Embryonic facial prominence (tissue), 1 donor: ENCODE data around the gene ASPG.

Source experiments
- DNase-seq: peaks from one replicate; pipeline ENCODE4 v3.0.0-alpha.2; 2016; ENCODE audit errors: extremely low spot score

ASPG gene

GRCh38 chr14:104085032-104085888, at the start of gene ASPG:
ASPG (plus strand) TSS chr14:104085700; CDS start chr14:104085771, 71 bp downstream.
- no peak for DNase-seq

DNA sequence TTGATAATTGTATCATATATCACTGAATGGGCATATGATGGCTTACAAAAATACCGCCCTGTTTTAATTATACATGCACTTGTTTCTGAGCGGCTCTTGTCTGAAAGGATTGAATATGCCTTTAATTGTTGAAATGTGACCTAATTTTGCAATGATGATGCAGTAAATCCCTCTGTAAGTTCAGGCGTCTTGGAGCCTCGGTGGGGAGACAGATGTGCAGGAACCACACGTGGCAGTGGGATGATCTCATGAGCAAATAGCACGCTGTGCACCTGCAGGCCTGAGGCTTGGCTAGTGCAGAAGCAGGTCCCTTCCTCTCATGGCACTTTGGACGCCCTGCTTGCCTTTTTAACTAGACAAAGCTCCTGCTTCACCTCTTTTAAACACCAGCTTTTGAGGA, 49.3 kb upstream of the ASPG start:
- DNase-seq: no peak

GRCh38 chr14:104037074-104037473, 48.4 kb upstream of the ASPG start:
- no peak for DNase-seq

DNA sequence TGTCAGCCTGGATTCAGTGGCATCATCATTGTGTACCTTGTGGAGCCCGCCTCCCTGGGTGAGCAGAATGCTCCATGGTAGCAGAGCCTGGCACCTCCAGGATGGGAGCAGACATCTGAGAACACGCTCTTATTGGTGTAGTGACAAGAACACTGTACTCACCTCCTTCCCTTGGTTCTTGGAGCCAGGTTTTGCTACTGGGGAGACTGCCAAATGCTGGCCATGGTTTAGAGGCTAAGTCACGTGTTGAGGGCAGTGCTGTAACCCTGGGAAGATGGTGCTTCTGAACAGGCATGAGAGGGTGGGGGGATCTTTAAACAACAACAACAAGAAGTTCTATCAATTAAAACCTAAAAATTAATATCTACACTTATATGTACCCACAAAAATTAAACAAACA, 47.6 kb upstream of the ASPG start:
- no peak for DNase-seq

DNA sequence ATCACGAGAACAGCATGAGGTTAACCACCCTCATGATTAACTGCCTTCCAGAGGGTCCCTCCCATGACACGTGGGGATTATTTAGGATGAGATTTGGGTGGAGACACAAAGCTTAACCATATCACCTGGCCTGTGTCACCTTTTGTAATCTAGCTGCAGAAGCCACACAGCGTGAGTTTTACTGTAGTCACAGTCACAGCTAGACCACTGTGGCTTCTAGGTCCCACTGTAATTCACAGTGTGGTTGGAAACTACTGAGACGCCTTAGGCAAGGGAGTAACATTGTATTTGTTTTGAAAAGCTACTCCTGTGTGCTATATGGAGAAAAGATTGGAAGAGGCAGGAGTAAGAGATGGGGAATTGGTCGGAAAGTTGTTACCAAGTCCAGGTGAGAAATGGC, 46.3 kb upstream of the ASPG start:
- no peak for DNase-seq

GRCh38 chr14:104040539-104040938, 45.0 kb upstream of the ASPG start:
- no peak for DNase-seq

DNA sequence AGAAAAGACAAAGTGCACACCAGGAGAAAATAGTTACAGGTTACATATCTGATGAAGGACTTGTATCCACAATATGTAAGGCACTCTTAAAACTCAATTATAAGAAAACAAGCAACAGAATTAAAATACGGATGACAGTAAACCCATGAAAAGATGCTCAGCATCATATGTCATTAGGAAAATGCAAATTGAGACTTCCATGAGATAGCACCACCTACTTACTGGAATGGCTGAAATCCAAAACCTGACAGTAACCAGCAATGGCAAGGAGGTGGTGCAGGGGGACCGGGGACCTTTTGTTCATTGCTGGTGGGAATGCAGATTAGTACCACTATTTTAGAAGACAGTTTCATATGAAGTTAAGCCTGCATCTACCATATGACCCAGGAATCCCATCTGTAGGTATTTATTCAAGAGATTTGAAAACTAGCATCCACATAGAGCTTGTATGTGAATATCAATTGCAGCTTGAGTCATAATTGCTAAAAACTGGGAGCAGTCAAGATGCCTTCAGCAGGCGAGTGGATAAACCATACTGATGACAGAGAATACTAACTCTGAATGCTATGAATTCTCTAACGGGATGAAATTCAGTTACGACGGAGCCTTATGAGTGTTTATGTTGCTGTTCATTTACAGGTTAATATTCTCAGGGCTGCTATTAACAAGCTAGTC, 43.9 kb upstream of the ASPG start:
- no peak for DNase-seq

- DNase-seq: no peak
These were observed 41.5 kb upstream of the ASPG start for GRCh38 chr14:104044016-104044415.

DNA sequence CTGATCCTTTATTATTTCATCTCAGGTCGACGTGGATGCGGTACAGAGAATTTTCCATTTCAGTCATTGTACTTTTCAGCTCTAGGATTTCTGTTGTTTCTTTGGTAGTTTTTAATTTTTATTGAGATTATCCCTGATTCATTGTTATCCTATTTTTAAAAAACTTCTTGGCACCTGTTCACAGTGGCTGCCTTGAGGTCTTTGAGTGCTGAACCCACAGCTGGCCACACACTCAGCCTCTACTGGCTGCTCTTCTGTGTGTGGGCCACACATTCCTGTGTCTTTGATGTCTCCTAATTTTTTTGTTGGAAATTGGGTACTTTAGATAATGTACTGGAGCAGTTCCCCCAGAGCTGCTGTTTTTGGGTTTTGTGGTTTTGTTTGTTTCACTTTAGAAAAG, 37.7 kb upstream of the ASPG start:
- DNase-seq: no peak

- DNase-seq: no peak
These were observed 36.6 kb upstream of the ASPG start for GRCh38 chr14:104048758-104049507.

DNA sequence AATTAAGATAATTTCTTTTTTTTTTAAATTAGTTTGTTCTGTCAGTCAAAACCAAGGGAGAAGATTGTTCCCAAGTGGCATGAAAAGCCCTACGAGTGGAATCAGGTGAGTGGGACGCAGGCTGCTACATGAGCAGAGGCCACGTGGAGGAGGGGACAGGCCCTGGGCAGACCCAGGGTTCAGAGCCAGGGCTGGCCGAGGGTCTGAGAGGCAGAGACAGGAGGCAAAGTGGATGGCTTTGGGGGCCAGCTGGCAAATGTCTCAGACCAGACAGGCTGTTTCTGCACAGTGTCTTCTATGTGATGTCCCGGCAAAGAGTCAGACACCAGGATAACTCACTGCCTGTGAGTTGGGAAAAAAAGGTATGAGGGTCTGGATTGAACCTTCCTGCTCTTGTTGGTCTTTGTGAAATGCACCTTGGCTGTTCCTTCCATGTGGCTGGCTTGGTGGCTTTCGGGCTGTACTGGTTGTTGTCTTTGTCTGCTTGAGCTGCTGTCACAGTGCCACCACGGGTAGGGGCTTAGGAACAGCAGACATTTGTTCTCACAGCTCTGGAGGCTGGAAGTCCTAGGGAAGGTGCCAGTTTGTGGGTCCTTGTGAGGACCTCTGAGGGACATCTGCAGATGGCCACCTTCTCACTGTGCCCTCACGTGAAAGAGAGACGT, 35.8 kb upstream of the ASPG start:
- no peak for DNase-seq

DNA sequence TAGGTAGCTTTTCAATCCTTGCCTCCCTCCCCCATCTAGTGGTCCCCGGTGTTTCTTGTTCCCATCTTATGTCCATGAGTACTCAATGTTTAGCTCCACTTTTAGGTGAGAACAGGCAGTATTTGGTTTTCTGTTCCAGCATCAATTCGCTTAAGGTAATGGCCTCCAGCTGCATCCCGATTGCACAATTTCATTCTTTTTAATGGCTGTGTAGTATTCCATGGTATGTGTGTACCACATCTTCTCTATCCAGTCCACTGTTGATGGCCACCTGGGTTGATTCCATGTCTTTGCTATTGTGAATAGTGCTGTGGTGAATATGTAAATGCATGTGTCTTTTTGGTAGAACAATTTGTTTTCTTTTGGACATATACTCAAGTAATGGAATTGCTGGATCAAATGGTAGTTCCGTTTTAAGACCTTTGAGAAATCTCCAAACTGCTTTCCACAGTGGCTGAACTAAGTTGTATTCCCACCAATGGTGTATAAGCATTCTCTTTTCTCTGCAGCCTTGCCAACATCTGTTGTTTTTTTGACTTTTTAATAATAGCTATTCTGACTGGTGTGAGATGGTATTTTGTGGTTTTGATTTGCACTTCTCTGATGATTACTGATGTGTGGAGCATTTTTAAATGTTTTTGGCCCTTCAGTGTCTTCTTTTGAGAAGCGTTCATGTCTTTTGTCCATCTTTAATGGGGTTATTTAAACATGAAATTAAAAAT, 34.2 kb upstream of the ASPG start:
- DNase-seq: no peak

GRCh38 chr14:104054222-104054905, 31.1 kb upstream of the ASPG start:
- no peak for DNase-seq

DNA sequence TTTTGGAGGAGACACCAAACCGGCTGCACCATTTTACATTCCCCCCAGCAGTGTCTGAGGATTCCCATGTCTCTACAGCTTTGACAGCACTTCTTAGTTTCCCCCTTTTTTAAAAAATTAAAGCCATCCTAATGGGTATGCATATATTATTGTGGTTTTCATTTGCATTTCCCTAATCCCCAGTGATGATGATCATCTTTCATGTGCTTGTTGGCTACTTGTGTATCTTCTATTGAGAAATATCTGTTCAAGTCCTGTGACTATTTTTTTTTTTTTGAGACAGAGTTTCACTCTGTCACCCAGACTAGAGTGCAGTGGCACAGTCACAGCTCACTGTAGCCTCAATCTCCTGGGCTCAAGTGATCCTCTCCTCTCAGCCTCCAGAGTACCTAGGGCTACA, 23.2 kb upstream of the ASPG start:
- no peak for DNase-seq

DNA sequence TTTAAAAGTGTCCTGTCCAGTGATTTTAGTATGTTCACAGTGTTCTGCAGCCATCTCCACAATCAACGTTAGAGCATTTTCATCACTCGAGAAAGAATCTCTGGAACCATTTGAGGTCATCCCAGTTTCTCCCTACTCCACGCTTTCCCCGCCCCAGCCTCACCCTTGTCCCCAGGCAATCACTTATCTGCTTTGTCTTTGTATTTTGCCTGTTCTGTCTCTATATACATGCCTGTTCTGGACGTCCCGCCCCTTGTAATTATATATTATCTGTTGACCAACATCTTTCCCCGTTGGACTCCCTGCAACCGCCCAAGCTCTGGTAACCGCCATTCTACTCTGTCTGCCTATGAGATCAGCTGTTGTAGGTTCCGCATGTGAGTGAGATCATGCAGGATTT, 21.5 kb upstream of the ASPG start:
- DNase-seq: no peak

DNA sequence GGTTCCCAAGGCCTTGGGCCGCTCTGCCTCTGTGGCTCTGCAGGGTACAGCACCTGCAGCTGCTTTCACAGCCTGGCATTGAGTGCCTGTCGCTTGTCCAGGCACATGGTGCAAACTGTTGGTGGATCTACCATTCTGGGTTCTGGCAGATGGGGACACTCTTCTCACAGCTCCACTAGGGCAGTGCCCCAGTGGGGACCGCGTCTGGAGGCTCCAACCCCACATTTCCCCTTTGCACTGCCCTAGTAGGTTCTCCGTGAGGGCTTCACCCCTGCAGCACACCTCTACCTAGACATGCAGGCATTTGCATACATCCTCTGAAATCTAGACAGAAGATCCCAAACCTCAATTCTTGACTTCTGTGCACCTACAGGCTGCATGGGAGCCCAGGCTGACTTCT, 19.2 kb upstream of the ASPG start:
- no peak for DNase-seq

DNA sequence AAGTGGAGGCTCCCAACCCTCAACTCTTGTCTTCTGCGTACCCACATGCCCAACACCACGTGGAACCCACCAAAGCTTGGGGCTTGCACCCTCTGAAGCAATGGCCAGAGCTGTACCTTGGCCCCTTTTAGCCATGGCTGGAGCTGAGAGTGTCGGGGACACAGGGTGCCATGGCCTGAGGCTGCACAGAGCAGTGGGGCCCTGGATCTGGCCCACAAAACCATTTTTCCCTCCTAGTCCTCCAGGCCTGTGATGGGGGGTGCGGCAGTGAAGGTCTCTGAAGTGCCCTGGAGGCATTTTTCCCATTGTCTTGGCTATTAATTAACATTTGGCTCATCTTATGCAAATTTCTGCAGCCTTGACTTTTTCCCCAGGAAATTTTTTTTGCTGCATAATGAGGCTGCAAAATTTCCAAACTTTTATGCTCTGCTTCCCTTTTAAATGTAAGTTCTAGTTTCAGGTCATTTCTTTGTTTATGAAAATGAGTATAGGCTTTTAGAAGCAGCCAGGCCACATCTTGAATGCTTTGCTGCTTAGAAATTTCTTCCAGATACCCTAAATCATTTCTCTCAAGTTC, 18.7 kb upstream of the ASPG start:
- DNase-seq: no peak

DNA sequence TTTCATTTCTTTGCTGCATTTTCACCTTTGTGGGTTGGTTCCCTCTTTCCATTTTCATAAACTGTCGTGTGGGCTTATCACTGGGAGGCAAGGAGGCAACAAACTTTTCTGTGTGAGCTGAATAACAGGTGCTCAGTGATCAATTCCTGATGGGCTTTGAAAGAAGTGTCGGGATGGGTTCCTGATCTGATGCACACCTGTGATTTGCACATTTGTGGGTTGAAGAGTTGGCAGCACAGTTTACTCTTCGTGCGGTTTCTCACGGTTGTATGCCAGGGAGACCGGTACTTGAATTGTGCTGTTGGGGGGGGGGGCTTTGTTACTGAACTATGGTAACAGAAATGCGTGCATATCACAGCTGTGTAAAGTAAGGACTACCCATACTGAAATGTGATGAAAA, 16.0 kb upstream of the ASPG start:
- DNase-seq: no peak

- no peak for DNase-seq
These were observed 12.9 kb upstream of the ASPG start for GRCh38 chr14:104072586-104072985.

DNA sequence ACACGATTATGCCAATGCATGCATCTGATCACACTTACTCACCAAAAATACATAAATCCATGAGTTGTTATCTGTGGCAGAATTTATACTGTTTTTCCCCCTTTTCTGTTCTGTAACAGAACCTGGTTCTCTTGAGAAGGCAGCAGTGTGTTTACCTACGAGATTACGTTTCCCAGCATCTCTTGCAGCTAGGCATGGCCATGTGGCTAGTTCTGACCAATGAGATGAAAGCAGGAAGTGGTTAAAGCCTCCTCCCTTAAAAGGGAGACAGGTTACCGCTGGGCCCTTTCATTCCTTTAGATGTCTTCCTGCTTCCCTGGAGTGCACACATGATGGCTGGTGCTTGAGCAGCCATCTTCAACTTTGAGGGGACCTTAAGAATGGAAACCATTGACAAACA, 11.7 kb upstream of the ASPG start:
- DNase-seq: no peak
